Adrenal gland (tissue), 5 donors: ENCODE data around the gene MYO5B.

Experiments used
- CTCF ChIP-seq, 6 experiments: fragments of 450-650 bp in 4 of 6; fragments of 200-600 bp in 2 of 6; sonication (generic) in 1 of 6; IDR thresholded peaks; 1 replicate in 5 of 6; 2 replicates in 1 of 6; pipeline versions ENCODE4 v1.5.1 to v1.8.0; 2016 to 2021; ENCODE audit warnings: antibody characterized with exemption in 6 of 6, mild to moderate bottlenecking in 2 of 6, moderate library complexity in 1 of 6
- POLR2A ChIP-seq, 2 donors: fragments of 450-650 bp; IDR thresholded peaks; one replicate each; pipeline ENCODE4 v1.6.1; 2017; ENCODE audit warnings: antibody characterized with exemption in 2 of 2, mild to moderate bottlenecking in 2 of 2, moderate library complexity in 1 of 2
- donor health status: DM: no; HTN: no; CAD: no.

GRCh38 chr18:49875155-49875554, 319.8 kb downstream of the MYO5B start:
- TF ChIP-seq CTCF (IDR thresholded peaks at IDR 0.05) (no peak), POLR2A (IDR thresholded peaks at IDR 0.05) (no peak)
